Pancreas (tissue), 10 donors: ENCODE data around the gene CDH4. TPM values are rescaled to one million over a fixed set of nuclear protein-coding genes. Genes with fewer than 3 reads are reported as not detected.

ENCODE experiments used
- ATAC-seq, 4 donors: fragments of 200-7000 bp; cut with Tn5 transposase; one replicate each; pipeline versions ENCODE4 v1.8.0 to v1.9.1; 2020; ENCODE audit warnings: mild to moderate bottlenecking in 4 of 4, moderate library complexity in 4 of 4
- DNase-seq, 6 donors: peaks; one replicate each; pipeline ENCODE4 v3.0.0-alpha.2; 2020
- FAIRE-seq: peaks from 2 replicates; lab custom pipeline; 2012; peaks lifted over from hg19 to GRCh38; lab: Jason Lieb, UNC
- H3K27ac ChIP-seq, 4 donors: fragments of 200-600 bp; sonication (generic); 1 replicate in 3 of 4; 2 replicates in 1 of 4; pipeline versions ENCODE4 v1.5.0 to v1.8.0; 2020
- H3K27me3 ChIP-seq, 4 donors: fragments of 200-600 bp; one replicate each; pipeline ENCODE4 v1.8.0; 2021
- H3K36me3 ChIP-seq, 3 donors: fragments of 200-600 bp; sonication (generic) in 1 of 3; one replicate each; pipeline versions ENCODE4 v1.5.0 to v1.8.0; 2020 to 2021
- H3K4me1 ChIP-seq, 3 donors: fragments of 200-600 bp; one replicate each; pipeline ENCODE4 v1.8.0; 2021
- H3K4me3 ChIP-seq, 4 donors: fragments of 200-600 bp; sonication (generic) in 2 of 4; one replicate each; pipeline versions ENCODE4 v1.5.0 to v1.8.0; 2020 to 2021
- H3K9me3 ChIP-seq, 4 donors: fragments of 200-600 bp; one replicate each; pipeline ENCODE4 v1.8.0; 2021
- WGBS, 2 donors: extraction: QIAGEN DNeasy Blood & Tissue Kit; methylation state at CpG; one replicate each; pipeline ENCODE4 v1.1.7; 2013; 5-methylcytosine and 5-hydroxymethylcytosine counted together
- intact Hi-C, 3 donors: fragments of 100-400 bp; cut with DNase I; formaldehyde crosslinking; loops; one replicate each; pipeline versions ENCODE4 v1.11.1 to v1.14.2; 2022
- polyA plus RNA-seq, 2 donors: library from polyadenylated mRNA; stranded (reverse); fragments of 200-250 nt; gene quantifications; one replicate each; pipeline ENCODE4 v1.2.3, GENCODE V29; 2013
- total RNA-seq, 6 donors: library from RNA; stranded (reverse); fragmentation: NEBNext Ultra II Directional in 4 of 6; extraction: Animal tissue kit (Norgen Biotek cat#: 25700) in 4 of 6; gene quantifications; one replicate each; pipeline versions ENCODE4 v1.2.1 to v1.2.4, GENCODE V29; 2021 to 2023
- TF ChIP-seq, protein P1 (sequence below), 4 donors: fragments of 200-600 bp; sonication (generic) in 3 of 4; IDR thresholded peaks; one replicate each; pipeline versions ENCODE4 v1.5.0 to v1.8.0; 2021; ENCODE audit warnings: antibody characterized with exemption in 4 of 4
- donor health status: healthy with polysubstance abuse.
- donor health status: DM: no; HTN: no; CAD: no; lungs with moderate emphysema.
- donor health status: DM: no; HTN: no; CAD: no.
- donor health status: control.
- donor health status: control.
- donor health status: Bipolar disorder and iron deficiency.
- donor health status: DM: yes; HTN: yes; CAD: no.
- donor health status: DM: no; HTN: no; CAD: no.
- donor health status: DM: no; HTN: no; CAD: no.
- donor health status: DM: yes; HTN: yes; CAD: no.

The CDH4 gene
- total and polyA plus RNA-seq, 8 donors: 0.04 to 1.4 (median 0.27) TPM

DNA sequence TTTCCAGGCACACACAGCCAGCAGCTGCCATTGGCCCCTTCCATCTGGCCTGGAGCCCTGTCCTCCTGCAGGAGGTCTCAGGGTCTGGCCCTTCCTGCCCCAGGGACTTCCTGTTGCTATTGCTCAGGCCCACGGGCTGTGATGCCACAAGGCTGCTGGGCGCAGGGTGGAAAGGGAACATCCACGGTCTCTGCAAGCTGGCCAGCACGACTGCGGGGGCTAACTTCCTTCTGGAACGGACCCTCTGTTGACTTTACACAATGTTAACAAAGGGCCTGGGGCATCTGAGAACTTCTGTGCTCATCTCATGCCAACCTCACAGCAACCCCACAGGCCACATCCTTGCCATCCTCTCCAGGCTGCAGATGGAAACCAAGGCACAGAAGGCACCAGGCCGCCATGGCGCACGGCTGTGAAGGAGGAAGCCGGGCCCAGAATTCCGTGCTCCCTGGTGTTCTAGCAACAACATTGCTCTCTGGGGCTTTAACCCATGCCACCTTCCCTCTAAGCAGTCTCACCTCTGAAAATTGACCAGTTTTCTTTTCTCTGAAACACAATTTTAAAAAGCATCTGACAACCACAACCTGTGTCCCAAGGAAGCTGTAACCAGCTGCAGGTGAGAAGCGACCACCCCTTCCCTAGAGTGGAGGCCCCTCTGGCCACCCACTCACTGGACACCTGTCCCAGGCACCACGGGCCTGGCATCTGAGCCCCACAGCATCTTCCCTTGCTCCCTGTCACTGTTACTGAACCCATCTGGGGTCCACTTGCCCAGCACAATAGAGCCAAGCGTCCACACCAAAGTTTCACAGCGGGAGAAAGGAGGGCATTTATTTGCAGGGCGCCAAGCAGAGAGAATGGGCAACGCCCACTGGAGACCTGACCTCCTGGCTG lies 261.3 kb downstream of the CDH4 start:
- Histone ChIP-seq H3K36me3 (no peaks in the 10 kb centered on the region), H3K27ac (no peak overlapping the region), H3K9me3 (no peaks in the 10 kb centered on the region), H3K4me1 (no peaks in the 10 kb centered on the region), H3K27me3 (peaks cover 0 to 2% (median 0%) of the 10 kb centered on the region in 4 donors), H3K4me3 (no peak overlapping the region)
- intact Hi-C loops: no loop called here
- DNase-seq: no peak
- no peak for ATAC-seq
- FAIRE-seq: no peak
- 71 to 81% methylated on average over 17 of the region's 17 CpGs for WGBS, 2 donors
- TF ChIP-seq, protein P1, sequence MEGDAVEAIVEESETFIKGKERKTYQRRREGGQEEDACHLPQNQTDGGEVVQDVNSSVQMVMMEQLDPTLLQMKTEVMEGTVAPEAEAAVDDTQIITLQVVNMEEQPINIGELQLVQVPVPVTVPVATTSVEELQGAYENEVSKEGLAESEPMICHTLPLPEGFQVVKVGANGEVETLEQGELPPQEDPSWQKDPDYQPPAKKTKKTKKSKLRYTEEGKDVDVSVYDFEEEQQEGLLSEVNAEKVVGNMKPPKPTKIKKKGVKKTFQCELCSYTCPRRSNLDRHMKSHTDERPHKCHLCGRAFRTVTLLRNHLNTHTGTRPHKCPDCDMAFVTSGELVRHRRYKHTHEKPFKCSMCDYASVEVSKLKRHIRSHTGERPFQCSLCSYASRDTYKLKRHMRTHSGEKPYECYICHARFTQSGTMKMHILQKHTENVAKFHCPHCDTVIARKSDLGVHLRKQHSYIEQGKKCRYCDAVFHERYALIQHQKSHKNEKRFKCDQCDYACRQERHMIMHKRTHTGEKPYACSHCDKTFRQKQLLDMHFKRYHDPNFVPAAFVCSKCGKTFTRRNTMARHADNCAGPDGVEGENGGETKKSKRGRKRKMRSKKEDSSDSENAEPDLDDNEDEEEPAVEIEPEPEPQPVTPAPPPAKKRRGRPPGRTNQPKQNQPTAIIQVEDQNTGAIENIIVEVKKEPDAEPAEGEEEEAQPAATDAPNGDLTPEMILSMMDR (IDR thresholded peaks at IDR 0.05): no peak

DNA sequence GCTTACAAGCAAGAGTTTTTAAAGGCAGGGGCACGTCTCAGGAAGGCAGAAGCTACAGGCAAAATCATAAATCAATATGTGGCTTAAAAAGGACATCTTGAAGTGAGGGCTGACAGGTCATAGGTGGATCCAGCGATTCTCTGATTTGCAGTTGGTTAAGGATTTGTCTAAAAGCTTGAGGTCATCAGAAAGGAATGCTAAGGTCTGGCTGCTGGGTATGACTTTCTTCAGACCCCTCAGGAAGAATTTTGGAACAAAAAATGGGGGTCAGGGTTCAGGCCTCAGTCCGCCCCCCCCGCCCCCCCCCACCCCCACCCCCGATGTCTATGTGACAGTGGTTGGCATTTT lies 261.9 kb downstream of the CDH4 start:
- Histone ChIP-seq H3K27ac (no peak overlapping the region), H3K4me1 (no peaks in the 10 kb centered on the region), H3K9me3 (no peaks in the 10 kb centered on the region), H3K4me3 (no peak overlapping the region), H3K36me3 (no peaks in the 10 kb centered on the region), H3K27me3 (peaks cover 0 to 2% (median 0%) of the 10 kb centered on the region in 4 donors)
- DNase-seq (no peak), ATAC-seq (no peak), FAIRE-seq (no peak)
- WGBS, 2 donors: 38 to 50% methylated on average over 5 of the region's 5 CpGs
- TF ChIP-seq, protein P1 (IDR thresholded peaks at IDR 0.05): no peak
- intact Hi-C loops: no loop called here

DNA sequence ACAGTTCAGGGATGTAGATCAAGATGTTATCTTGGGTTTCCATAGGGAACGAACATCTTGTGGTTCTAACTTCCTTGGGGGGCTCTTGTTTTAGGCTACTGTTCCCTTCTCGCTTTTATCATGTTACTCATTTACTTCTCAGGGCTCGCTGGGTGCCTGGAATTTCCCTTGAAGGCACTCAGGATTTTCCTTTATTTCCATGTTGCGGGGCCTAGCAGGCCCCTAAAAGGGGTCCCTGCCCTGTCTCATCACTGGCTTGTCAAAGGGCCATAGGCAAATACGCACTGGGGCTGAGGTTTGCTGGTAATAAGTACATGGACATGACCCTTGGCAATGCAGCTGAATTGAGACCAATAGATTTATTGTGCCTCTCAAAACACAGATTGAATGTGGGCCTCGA lies 262.3 kb downstream of the CDH4 start:
- peaks cover 0 to 2% (median 0%) of the 10 kb centered on the region in 4 donors for H3K27me3 ChIP-seq
- 53 to 73% methylated on average over 6 of the region's 6 CpGs for WGBS, 2 donors
- no peak for ATAC-seq
- FAIRE-seq: no peak
- H3K4me1 ChIP-seq: no peaks in the 10 kb centered on the region
- no peak for DNase-seq
- intact Hi-C loops: no loop called here
- H3K36me3 ChIP-seq: no peaks in the 10 kb centered on the region
- TF ChIP-seq, protein P1 (IDR thresholded peaks at IDR 0.05): no peak
- no peak overlapping the region for H3K27ac ChIP-seq
- H3K4me3 ChIP-seq: no peak overlapping the region
- no peaks in the 10 kb centered on the region for H3K9me3 ChIP-seq

DNA sequence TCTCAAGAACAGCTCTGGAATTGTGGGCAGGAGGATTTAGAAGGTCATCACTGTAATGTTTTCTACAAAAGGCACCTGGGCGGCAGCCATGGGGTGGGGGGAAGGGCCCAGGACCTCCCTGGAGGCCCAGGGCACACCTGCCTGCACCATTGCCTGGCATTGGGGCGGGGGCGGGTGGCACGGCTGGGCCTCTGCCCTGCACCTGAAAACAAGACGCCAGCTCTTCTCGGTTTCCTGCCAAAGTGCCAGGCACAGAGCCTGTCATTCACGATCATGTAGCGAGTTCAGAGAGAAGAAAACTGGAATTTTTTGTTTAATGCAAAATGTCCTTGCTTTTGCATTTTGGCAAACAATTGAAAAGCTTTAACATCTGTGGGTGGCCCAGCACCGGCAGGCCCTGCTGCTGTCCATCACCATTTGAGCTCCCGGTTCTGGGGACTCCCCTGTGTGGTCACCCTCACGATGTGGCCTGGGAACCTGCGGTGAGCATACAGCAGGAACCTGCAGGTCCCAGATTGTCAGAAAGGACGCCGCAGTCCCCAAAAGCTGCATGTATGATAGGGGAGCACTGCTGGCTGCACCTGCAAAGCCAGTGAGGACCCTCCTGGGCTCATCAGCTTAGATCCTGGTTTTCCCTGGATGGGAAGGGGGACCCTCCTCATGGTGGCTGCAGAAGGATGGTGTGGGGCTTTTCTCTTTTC lies 262.9 kb downstream of the CDH4 start:
- ATAC-seq (no peak), FAIRE-seq (no peak), DNase-seq (no peak)
- Histone ChIP-seq H3K4me1 (no peaks in the 10 kb centered on the region), H3K27ac (no peak overlapping the region), H3K27me3 (no peaks in the 10 kb centered on the region), H3K36me3 (no peaks in the 10 kb centered on the region), H3K4me3 (no peak overlapping the region), H3K9me3 (no peaks in the 10 kb centered on the region)
- intact Hi-C loops: no loop called here
- WGBS, 2 donors: 67 to 85% methylated on average over 14 of the region's 14 CpGs
- TF ChIP-seq, protein P1 (IDR thresholded peaks at IDR 0.05): no peak
